HG02588 (cell line): ENCODE results near the gene HLCS.

ENCODE experiments used
- ATAC-seq: cut with Tn5 transposase; IDR thresholded peaks from one replicate; pipeline ENCODE4 v1.9.1; 2021; ENCODE audit warnings: mild to moderate bottlenecking, moderate library complexity; ENCODE audit not compliant: unreplicated experiment

The HLCS gene

DNA sequence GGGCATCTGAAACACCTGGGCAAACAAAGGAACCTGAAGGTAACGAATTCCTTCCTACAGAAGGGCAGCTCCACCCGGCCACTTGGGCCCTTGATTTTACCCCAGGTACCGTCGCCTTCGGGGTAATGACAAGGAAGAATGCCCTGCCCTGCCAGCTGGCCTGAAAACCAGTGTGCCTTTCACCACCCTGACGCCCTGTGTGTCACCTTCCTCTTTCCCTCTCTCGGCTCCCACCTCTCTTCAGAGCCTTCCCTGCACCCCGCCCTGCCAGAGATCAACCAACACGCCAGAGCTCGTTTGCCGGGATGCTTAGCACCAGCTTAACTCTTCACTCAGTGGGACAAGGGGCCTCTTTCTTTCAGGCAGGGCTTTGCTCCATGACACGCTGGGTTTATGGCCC is 181.5 kb downstream of the HLCS start:
- no peak for ATAC-seq

DNA sequence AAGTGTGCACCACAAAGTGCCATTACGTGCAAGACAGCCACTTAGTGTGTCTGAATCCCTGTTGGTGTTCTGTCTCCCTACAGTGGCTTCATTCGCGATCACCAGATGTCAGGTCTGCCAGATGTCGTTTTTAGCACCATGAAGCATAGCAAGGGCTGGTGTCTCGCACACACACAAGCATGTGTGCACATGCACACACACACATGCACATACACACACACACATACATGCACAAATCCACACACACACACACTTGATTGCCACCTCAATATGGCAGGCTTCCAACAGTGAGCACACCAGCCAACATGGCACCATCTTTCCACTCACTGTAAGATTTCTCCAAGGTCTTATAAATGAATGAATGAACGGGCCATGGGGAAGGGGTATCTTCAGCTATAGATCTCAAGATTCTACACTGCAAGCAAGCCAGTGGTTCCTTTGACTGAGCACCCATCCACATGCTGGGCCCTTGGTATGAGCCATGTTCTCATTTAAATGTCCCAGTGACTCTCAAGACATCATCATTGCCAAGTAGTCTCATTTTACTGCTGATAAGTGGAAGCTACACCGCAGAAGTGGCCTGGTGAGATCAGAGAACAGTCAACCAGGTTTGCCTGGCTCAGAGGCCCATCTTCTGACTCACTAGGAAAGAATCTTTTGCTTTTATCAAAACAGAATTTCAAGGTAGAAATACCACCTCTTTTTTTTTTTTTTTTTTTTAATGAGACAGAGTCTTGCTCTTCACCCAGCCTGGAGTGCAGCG is 182.7 kb downstream of the HLCS start:
- ATAC-seq, result no peak

DNA sequence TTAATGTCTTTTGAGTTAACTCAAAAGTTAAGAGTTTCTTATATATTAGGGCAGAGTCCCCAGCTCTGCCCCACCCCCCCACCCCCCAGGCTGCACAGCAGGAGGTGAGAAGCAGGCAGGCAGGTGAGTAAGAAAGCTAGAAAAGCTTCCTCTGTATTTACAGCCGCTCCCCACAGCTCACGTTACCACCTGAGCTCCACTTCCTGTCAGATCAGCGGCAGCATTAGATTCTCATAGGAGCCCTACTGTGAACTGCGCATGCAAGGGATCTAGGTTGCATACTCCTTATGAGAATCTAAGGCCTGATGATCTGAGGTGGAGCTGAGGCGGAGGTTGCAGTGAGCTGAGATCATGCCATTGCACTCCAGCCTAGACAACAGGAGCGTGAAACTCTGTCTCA is 185.6 kb downstream of the HLCS start:
- no peak for ATAC-seq

DNA sequence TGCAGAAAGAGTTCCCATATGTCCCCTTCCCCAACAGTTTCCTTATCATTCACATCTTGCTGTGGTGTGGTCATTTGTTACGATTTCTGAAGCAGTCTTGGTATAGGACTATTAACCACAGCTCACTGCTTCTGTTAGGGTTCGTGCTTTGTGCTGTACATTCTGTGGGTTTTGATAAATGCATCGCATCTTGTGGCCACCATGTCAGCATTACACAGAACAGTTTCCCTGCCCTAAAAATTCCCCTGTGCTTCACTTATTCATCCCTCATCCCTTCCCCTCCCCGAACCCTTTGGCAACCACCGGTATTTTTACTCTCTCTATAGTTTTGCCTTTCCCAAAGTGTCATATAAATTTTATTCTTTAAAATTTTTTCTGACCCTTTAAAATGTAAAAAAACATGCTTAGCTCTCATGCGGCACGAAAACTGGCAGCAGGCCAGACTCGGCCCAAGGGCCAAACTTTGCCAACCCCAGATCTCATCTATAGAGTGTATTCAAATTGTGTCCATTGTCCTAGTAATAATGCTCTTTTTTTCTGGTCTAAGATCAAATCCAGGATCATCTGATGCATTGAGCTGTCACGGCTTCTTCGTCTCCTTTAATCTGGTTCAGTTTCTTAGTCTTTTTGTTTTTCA is 189.4 kb downstream of the HLCS start:
- no peak for ATAC-seq

DNA sequence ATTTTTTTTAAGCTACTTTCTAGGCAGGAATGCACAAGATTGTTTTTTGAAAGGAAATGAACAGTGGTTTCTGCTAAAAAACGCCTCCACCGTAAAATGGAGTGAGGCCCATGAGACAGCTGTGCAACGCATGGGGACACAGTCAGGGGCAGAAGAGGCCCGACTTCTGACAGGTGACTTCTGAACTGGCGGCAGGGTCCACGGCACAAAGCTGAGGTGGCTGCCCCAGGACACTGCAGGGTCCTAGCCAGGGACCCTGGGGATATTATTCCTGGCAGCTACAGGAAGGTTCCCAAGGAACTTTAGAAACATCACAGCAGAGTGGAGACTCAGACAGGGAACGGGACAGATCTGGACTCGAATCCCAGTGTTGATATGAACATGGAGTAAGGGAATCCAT is 192.5 kb downstream of the HLCS start:
- no peak for ATAC-seq

DNA sequence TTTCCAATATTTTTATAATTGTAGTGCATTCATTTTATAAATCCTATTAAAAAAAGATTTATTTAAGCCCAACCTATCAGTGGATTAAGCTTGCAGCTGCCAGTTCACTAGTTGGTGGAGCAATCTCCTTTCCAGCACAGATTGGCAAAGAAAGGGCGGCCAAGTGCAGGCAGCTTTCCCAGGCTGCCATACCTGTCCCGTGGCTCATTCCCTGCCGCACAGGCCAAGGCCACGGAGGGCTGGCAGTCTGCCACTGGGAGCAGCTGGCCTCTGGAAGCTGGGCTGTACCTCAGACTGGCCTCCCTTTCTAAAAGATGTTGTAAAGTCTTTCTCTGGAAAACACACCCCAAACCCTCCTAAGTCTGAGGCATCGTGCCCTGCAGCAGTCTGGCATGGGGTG is 193.4 kb downstream of the HLCS start:
- ATAC-seq, result no peak

DNA sequence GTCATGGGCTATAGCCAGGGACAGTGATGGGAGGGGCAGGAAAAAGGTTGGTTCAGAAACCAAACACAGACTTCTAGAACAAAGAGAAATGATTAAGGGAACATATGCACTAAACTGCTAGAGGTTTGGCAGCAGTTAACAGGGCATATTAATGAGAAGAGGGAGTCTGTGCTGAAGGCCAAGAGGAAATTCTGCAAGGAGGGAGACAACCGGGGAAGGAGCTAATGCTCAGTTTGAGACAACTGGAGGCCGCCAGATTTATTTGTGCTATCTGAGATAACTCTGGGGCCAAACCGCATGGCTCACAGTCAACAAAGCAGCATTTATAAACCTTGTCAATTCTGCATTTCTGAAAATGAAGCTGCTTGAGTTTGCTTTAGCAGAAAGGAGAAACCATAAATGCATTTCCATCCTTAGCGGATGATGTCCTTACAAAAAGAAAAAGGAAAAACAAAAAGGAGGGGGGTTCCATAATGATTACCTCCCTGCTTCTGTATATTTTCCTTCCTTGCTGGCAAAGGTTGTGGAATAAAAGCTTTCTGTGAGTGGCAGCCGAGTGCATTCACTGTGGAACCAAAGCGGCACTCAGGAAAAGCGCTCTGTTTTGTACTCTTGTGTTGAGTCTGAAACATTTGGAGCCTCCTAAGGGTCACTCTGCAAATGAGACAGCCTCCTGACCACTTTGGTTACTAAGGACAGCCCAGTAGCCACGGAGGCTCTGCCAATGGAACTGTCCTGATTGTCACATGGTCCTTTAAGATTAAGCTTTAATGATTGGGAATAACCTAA is 197.2 kb downstream of the HLCS start:
- no peak for ATAC-seq

DNA sequence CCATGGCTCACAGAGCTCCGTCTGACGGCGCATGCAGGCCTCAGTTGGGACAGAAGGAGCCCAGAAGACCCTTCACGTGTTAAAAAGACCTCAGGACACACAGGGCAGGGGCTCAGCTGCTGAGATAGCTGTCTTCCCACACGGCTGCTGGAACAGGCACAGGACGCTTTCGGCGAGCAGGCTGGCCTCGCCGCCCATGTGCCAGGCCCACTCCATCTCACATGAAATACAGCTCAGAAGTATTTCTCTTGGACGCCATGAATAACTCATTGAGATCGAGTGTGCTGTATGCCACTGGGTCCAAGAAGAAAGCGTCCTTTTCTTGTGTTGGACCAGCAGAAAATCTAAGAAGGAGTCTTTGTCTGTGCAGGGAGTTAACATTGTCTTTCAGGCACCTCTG is 198.0 kb downstream of the HLCS start:
- ATAC-seq, result no peak

DNA sequence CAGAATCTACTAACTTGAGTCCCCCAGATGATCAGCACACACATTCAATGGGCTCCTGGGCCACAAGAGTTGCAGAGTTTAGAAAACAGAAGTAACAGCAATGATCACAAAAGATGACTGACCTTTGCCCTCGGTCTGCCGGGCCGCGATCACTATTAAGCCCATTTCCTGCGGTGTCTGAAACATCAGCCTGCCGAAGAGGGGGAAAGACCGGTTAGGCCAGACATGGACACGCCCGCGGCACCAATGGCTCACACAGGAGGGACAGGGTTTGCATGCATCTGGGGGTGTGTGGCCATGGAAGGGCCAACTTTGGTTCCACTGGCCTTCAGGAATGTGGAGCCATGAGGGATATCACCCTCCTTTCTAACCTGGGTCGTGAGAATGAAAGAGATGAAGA is 199.4 kb downstream of the HLCS start:
- no peak for ATAC-seq

DNA sequence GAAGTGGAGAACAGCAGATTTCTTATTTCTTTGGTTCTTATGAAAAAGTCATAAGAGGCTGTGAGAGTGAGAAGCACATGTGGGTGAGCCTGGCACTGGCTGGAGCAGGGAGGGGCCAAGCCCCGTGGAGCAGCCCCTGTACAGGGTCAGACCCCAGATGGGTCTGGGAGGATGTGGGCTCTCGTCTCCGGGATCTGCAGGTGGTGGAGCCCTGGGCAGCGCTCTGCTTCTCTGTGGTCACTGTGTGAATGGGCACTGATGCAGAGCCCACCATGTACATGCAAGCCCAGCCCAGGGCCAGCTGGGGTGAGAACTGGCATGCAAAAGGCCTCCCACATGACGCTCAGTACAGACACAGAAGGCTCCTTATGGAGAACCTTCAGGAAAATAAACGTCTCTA is 200.0 kb downstream of the HLCS start:
- no peak for ATAC-seq

DNA sequence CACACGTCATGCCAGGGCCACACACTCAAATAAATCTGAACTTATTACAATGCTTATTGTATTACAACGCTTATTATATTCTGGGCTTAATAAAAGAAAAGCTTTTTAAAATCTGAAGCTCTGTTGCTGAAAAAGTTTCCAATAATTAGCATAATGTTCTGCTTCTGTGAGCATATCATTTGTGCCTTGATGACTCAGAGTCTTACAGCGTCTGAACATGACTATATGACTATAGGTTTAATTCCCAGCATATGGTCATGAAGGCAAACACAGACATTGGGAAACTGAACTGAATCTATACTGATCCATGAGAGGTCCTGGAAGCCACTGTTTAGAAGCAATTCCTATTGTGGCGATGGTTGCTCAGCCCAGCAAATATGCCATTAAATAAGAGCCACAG is 201.2 kb downstream of the HLCS start:
- no peak for ATAC-seq

DNA sequence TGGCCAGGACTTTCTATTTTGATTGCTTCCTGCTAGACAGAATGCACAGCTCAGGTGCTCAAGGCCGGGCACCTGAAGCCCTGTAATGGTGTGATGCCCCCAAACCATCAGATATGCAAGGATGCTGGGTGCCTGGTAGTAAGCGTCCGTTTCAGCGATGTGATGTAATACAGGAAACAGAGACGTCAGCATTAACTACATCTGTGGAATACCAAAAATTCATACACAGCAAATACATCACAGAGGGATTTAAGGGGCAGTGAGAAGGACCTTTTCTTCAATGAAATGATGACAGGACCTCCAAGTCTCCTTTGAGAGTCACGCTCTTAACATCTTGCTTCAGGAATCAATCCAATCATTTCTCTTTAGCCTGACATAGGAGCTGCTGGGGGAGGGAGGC is 203.2 kb downstream of the HLCS start:
- no peak for ATAC-seq

DNA sequence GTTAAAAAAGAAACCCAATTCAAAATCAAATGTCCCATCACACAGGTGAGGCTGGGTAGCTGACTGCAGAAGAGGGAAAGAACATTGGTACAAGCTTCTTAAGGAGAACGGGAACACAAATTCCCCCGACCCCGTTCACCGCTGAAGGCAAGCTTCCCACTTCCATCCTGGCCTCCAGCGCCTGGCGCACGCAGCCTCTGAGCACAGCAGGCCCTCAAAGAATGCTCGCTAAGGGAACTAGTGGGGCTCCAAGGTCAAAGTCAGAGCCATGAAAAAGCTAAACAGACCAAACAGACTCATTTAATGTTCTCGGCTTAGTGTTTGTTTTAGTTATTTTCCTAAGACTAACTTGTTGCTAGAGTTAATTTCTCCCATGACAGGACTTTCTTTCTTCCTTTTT is 203.8 kb downstream of the HLCS start:
- no peak for ATAC-seq

DNA sequence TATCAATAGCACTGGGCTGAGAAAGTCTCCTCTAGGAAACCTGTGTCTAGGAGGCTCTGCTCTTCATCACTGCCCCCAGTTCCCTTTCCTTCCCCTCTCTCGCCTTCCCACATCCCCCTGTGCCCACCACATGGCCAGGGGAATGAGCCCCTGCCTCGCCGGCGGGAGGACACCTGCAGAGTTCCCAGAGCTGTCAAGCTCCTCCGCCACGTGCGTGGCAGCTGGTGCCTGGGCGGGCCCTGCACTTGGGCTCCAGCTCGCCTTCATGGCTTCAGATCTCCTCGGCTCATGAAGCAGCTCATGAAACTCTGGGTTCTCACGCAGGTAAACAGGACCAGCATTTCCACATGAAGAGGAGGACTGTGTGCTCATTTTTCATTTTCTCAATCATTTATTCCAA is 204.8 kb downstream of the HLCS start:
- ATAC-seq, result no peak

DNA sequence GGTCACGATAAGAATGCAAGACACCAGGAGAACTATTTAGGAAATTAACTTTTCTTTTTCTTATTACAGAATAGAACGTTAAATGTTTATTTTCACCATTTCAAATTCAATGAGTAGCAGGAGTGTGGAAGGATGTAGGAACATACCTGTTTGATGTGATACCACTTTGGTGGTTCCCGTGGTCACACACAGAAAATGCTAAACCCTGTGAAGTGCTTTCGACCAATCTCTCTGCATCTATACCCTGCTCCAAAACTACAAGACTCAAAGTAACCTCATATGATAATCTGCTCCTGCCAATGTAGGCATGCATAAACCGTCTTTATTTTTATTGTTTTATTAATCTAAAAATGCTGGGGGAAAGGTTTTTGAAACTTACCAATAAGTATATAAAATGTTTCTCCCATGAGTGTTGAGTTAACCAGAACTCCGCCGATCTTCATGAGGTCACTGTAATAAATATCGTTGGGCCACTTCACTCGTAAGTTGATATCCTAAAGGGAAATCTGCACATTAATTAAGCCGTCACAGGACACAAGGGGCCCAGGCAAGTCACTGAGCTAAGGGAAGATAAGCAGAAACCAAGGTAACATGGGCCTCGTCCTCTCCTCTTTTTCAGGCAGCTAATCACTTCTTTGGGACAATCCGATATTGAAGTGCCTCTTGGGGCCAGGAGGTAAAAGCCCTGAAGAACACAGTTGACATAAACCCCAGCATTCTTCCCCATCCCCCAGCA is 207.0 kb downstream of the HLCS start:
- no peak for ATAC-seq

DNA sequence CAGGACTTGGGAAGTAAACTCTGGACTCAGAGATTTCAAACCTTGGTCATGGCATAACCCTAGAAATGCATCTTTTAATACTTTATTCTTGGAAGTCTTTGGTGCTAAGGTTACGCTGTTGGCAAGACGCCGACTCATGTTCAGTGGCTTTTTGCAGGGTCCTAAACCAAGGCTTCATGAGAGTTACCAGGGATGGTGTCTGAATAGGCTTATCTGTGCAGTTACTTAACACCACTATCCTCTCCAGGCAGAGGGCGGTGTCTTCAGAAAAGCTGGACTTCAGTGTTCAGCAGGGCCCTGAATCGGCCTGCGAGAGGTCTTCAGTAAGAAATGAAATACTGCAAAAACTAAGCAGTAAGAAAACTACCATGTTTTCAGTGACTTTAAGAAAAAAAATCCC is 209.3 kb downstream of the HLCS start:
- no peak for ATAC-seq

DNA sequence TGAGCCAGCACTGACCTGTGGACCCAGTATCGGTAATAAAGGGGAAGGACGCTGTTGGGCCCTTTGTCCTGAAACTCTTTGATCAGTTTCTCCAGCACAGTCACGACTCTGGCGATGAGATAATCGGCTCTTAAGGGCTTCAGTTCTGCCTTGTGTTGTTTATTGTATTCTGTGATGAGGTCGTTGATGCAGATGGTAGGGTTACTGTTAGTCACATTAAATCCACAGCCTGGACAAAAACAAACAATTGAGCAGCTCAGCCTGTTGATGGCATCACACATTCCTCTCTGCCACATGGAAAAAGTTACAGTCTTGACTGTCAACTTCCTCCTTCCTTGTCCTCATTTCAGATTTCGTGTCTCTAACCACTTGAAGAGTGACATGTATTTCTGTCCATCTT is 209.9 kb downstream of the HLCS start:
- ATAC-seq, result no peak

DNA sequence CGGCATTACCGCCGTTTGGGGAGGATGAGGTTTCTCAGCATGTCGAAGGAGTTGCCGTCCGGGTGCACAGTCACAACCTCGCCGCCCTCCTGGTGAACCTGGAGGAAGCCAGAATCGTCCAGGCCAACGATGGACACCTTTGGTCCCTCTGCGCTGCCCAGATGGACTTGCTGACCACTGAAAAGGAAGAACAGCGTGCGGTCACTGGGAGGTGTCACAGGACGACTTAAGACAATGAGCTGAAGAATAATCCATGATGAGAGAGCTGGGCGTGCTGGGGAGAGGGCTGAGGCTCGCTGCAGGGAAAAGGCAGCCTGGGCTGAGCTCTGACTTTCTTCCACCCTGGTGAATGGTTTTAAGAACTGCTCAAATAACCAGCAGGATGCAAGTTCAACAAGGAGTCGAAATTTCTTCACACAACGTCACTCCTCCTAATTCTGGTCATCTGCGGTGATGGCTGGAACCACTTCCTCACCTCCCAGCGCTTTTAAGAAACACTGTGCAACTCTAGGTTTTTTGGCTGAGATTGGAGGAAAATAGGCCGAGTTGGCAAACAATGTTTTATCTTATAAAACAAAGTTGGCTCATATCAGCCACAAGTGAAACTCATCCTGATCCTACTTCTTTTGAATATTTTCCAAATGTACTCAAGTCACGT is 212.1 kb downstream of the HLCS start:
- ATAC-seq, result no peak

DNA sequence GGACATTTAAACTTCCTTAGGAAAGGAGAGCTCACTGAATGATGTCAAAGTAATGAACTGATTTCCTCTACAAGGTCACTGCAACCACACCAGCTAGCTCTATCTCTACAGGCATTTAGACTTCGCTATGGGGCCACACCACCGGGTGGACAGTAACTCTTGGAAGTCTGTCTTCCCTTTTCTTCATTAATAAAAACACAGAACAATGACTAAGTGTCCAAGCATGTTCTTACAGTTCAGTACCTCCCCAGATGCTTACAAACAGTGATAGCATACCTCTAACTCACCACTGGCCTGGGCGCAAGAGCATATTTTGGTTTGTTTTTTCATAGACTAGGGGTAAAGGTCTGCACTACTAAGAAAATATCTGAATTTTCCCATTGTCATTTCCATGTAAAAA is 212.9 kb downstream of the HLCS start:
- ATAC-seq, result no peak

DNA sequence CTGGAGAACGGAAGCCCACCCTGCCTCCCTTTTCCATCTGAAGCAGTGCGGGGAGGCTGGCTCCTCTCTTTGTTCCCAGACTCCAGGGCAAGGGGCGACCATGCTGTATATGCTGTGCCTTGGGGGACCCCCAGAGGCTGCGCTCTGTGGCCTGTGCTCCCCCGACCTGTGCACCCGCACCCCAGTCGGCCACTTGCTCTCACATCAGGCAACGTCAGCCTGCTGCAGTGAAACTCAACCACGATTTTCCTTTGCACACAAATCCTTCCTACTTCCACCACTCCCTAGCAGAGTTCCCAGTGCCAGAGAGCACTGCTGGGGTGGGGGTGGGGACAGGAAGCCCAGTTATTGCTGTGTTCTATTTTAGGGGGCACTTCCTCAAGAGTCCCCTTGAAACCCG is 215.1 kb downstream of the HLCS start:
- ATAC-seq, result no peak

DNA sequence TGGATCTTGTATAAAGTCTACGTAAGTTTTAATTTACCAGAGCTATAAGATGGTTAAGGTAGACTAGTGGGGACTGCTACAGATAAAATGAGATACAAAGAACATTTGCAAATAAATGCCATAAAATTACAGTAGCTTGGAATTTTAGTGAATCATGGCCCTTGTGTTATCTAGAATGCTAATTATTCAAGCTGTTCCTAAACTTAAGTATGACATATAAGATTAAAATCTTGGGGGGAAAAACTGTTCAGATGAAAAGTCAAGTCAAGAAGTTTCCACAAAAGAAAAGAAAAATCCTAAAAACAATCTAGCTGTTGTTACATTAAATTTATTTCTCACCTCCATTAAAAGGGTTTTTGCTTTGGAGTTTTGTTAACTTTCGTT is 215.9 kb downstream of the HLCS start:
- ATAC-seq, result no peak
